ENCODE measurements around the gene FMN1.

The FMN1 gene

DNA sequence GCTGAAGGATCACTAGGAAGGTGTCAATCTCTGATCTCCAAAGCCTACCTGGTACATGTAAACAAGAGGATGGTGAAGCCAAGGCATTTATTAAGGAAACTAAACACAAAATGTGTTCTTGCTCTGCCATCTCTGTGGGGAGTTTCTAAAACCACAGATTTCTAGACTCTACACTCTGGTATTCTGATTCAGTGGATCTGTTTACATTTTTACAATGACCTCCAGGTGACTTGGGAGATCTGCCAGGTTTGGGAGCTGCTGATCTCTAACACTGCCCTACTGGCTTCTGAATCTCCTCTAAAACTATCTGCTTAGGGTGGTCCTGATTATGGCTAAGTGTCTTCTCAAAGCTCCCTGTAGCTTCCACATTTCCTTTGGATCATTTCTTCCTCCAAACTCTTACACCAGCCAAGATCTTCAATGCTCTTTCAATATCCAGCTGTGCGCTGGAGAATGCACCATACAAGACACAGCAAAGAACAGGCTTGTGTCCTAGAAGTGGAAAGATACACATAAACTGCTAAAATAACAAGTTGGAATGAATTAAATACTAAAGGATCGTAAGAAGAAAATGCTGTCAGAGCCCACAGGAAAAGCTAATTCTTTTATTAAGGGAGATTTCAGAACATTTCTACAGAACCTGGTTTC, 404.0 kb downstream of the FMN1 start:
- H3K4me3 ChIP-seq (replicated peaks; ENCODE audit: low read depth, low read length) = no peak overlapping the region
- peak; percentile 29 for DNase-seq (ENCODE audit: extremely low read depth, low read depth)
- TF ChIP-seq, protein P1, sequence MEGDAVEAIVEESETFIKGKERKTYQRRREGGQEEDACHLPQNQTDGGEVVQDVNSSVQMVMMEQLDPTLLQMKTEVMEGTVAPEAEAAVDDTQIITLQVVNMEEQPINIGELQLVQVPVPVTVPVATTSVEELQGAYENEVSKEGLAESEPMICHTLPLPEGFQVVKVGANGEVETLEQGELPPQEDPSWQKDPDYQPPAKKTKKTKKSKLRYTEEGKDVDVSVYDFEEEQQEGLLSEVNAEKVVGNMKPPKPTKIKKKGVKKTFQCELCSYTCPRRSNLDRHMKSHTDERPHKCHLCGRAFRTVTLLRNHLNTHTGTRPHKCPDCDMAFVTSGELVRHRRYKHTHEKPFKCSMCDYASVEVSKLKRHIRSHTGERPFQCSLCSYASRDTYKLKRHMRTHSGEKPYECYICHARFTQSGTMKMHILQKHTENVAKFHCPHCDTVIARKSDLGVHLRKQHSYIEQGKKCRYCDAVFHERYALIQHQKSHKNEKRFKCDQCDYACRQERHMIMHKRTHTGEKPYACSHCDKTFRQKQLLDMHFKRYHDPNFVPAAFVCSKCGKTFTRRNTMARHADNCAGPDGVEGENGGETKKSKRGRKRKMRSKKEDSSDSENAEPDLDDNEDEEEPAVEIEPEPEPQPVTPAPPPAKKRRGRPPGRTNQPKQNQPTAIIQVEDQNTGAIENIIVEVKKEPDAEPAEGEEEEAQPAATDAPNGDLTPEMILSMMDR (IDR thresholded peaks at IDR 0.05; ENCODE audit: low read depth, low read length, missing control alignments) = no peak

DNA sequence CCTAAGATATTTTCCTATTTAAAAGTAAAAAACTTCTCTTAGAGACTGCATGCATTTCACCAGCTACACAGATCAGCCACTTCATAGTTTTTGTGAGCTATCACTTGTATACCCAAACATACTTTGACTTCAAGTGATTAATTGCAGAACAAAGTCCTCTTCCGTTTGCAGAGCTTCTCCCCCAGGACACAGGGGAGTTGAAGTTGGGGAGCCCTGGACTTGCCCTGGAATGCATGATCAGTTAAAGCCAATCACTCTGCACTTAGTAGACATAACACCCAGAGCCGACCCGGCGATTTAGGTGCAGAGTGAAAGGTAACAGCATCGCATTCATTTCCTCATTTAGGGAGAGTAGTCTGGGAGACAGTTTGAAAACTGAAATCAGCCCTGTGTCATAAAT, 406.6 kb downstream of the FMN1 start:
- no peak for DNase-seq (ENCODE audit: extremely low read depth, low read depth)
- no peak overlapping the region for H3K4me3 ChIP-seq (replicated peaks; ENCODE audit: low read depth, low read length)
- TF ChIP-seq, protein P1 (IDR thresholded peaks at IDR 0.05; ENCODE audit: low read depth, low read length, missing control alignments) = no peak

DNA sequence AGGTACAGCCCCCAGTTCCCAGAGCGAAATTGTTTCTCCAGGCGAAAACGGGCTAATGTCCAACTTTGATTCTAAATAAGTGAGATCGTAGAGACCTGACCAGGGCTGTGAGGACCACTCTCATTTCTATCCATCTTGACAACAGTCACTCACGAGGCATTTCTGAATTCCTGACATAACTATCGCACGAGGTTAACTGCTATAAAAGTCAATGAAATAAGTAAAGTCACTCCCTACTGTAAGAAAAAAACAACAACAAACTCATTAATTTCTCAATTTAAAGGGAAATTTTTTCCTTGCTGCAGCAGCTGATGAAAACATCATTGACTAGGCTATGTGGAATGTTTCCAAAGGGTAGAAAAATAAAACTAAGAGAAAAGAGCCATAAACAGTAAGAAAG, 407.6 kb downstream of the FMN1 start:
- no peak for DNase-seq (ENCODE audit: extremely low read depth, low read depth)
- TF ChIP-seq, protein P1 (IDR thresholded peaks at IDR 0.05; ENCODE audit: low read depth, low read length, missing control alignments) = no peak

DNA sequence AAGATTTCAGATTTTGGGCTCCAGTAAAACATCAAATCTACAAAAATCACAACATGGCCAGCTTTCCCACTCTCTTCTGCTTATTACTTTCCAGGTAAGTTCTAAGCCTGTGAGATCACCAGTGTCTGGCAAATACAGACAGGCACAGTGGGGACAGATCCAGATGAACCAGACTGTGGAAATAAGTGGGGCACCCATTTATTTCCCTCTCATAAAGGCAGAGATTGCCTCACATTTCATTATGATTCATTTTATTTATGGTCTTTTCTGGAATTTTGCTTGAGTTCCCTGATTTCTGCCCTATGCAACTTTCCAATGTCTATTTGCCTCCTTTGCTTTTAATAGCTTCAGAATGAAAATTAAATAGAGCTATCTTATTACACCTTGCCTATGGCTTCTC, 409.9 kb downstream of the FMN1 start:
- TF ChIP-seq, protein P1 (IDR thresholded peaks at IDR 0.05; ENCODE audit: low read depth, low read length, missing control alignments) = no peak

More for the DNA sequence above, 407.6 kb downstream of the FMN1 start:
- no peak overlapping the region for H3K4me3 ChIP-seq (replicated peaks; ENCODE audit: low read depth, low read length)

DNA sequence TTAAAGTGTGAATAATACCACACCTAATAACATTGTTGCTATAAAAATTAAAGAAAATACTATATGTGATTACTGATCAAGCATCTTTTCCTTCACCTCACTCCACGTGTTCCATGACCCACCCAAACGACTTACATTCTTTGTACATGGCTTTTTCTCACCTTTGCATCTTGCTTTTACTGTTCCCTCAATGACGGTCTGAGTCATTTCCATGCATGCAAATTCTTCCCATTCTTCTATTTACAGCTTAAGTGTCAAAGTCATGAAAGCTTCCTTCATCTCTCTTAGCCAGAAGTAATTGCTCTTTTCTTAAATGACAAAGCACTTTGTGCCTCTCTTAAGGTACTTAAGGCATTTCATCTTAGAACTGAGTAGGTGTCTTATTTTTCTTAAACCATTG, 412.7 kb downstream of the FMN1 start:
- no peak overlapping the region for H3K4me3 ChIP-seq (replicated peaks; ENCODE audit: low read depth, low read length)
- DNase-seq (ENCODE audit: extremely low read depth, low read depth) = no peak
- TF ChIP-seq, protein P1 (IDR thresholded peaks at IDR 0.05; ENCODE audit: low read depth, low read length, missing control alignments) = no peak

More for the DNA sequence above, 409.9 kb downstream of the FMN1 start:
- DNase-seq (ENCODE audit: extremely low read depth, low read depth) = no peak
- H3K4me3 ChIP-seq (replicated peaks; ENCODE audit: low read depth, low read length) = no peak overlapping the region

DNA sequence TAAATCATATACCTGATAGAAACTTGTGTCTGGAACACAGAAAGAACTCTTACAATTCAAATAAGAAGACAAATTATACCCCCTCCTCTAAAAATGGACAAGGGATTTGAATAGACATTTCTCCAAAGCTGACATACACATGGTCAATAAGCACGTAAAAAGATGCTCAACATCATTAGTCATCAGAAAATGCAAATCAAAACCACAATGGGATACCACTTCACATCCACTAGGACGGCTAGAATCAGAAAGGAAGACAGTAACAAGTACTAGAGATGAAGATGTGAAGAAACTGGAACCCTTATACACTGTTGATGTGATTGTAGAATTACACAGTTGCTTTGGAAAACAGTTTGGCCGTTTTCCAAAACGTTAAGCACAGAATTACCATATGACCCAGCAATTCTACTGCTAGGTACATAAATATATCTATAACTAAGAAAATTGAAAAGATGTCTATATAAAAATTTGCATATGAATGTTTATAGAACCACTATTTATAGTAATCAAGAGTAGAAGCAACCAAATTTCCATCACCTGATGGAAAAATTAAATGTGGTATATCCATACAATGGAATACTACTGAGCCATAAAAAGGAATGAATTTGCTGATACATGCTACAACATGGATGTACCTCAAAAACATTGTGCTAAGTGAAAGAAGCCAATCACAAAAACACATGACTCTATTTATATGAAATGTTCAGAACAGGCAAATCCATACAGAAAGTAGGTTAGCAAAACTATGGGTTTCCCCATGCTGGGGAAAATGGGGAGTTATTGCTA, 415.9 kb downstream of the FMN1 start:
- no peak overlapping the region for H3K4me3 ChIP-seq (replicated peaks; ENCODE audit: low read depth, low read length)
- no peak for DNase-seq (ENCODE audit: extremely low read depth, low read depth)
- TF ChIP-seq, protein P1 (IDR thresholded peaks at IDR 0.05; ENCODE audit: low read depth, low read length, missing control alignments) = no peak
